GM10266 (cell line): Measurements from ENCODE around the gene MGAT4A.

ENCODE experiments used
- DNase-seq: peaks from one replicate; pipeline ENCODE4 v3.0.0; 2012; ENCODE audit errors: extremely low spot score
- CTCF ChIP-seq: IDR thresholded peaks from 2 replicates; pipeline ENCODE4 v1.5.1; 2012; ENCODE audit warnings: mild to moderate bottlenecking, low read depth; ENCODE audit not compliant: control insufficient read depth, insufficient read depth; ENCODE audit errors: missing control alignments

MGAT4A gene

DNA sequence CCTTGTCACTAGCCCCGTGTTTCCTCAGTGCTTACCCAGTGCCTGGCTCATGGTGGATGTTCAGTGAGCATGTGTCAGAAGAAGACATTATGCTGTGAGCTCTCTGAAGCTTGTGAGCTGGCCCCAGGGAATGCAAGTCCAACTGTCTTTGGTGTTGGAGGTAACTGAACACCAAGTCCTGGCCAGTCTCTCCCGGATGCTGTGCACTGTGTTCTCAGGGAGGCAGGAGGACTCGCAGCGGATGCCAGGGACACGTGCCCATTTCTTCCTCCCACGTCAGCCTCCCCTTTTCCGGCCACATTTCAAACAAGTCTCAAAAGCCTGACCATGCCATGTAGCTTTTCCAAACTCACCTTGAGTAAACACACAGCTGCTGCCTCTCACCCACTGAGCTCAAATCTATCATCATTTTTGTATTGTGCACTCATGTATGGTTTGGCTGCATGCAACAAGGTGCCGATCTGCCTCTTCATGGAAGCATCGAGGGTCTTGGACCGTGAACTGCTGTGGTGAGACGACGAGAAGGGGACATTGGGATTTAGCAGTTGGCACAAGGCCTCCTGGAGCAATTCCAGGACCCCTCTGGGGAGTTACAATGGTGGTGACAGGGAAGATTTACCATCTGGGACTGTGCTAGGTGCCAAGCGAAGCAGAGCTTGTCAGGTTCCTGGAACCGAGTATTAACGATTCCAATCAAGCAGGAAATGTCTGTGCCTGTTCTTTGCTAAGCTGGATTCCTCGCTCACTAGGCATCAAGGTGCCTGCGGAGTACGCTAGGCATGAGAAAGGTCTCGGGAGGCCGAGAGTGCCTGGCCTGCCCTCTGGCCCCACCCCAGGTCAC, 44.4 kb upstream of the MGAT4A start:
- no peak for DNase-seq
- no peak for TF ChIP-seq CTCF

GRCh38 chr2:98773907-98774306, 43.0 kb upstream of the MGAT4A start:
- no peak for TF ChIP-seq CTCF
- no peak for DNase-seq

DNA sequence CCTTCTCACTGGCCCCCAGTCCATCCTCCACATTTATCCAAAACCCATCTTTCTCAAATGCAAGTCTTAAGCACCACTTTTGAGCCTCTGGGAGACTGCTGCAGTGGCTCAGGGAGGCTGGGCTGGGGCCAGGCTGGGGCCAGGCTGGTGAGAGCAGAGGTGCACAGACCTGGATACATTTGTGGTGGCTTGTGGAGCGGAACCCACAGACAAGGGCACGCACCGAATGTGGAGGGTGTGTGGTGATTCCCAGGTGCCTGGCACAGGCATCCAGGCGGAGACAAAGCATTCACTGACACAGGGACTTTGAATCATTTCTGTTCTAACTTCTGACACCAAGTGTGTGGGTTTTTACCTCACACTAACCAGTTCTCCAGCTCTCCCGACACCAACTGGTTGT, 42.2 kb upstream of the MGAT4A start:
- TF ChIP-seq CTCF: no peak
- DNase-seq: no peak

GRCh38 chr2:98772536-98772935, 41.6 kb upstream of the MGAT4A start:
- no peak for DNase-seq
- no peak for TF ChIP-seq CTCF

DNA sequence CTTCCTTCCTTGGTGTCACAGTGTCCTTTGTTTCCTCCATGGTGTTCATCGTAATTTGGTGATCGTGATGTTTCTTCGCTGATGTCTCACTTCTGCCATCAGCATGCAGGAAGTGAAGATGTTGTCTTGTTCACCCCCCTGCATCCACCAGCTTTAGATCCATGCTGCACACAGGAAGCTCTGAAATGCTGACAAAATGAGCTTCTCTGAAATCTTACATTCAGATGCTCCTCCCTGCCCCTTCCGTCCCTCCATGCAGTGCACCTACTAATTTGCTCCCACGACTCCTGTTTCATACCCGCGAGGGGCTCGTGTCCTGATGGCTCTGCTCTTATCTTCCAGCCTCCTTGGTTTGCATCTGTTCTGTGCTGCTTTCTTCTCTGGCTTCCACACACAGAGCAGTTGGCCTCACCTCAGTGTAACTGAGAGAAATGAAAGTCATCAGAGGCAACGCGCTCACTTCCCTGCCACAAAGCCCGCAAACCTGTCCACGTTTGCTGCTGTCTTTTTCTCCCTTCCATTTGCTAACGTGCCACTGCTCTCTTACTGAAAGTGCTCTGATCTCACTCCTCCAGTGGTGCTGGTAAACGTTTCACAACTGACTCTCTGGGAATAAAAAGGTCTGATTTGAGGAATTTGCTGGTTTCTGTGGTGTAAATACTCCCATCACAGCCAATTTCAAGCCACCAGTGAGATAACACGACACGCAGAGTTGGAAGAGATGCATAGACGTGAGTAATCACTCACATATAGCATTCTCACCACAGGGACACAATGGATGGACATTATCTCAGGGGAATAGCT, 41.0 kb upstream of the MGAT4A start:
- no peak for DNase-seq
- no peak for TF ChIP-seq CTCF

DNA sequence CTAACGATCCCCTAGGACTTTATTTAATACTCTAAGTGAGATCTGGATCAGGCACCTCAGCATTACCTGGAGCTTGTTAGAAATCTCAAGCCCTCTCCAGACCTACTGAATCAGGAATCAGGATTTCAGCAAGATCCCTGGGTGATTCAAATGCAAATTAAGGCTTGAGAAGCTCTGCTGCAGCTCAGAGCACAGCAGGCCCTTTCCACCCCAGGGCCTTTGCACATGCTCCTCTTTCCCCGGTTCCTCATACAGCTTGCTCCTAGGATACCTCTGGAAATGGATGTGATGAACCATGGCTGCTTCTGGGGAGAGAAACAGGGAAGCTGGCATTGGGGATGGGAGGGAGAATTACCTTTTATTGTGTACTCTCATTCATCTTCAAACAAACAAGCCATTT, 40.3 kb upstream of the MGAT4A start:
- no peak for DNase-seq
- TF ChIP-seq CTCF: no peak

- no peak for TF ChIP-seq CTCF
- no peak for DNase-seq
These were observed 38.9 kb upstream of the MGAT4A start for GRCh38 chr2:98769784-98770183.
